Inflammatory macrophage treated with lipopolysaccharide for 4 hours (primary cell): ENCODE data around the gene VTI1A.

Experiments used
- DNase-seq: peaks from one replicate; pipeline ENCODE4 v3.0.0-alpha.2; 2020

VTI1A gene

DNA sequence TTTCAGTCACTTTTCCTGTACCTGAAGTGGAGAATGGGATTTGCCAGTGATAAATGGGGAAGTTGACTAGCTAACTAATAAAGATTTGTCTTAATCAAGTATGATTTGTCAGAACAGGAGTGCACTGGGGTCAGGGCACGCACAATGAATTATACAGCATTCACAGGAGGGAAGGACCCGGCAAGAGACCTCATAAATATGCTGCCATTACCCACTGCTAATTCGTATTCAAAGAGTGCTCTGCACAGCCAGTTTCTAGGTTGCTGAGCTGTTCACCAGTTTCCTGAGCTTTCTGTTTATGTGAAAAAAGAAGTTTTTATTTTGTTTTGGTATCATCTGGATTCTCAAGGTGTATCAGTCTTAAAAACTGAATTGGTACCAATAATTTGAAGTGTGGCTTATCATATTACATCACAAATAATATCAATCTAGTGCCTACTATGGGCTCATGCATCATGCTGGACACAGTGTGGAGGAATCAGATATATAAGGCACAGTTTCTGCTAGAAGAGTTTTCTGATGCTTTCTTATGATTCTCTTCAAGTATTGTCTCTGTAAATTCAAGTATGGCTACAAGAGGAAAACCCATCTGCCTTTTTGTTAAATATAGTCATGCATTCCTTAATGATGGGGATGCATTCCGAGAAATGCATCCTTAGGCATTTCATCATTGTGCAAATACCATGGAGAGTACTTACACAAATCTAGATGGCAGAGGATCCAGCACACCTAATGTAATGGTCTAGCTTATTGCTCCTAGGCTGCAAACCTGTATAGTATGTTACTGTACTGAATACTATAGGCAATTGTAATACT is 202.2 kb downstream of the VTI1A start:
- no peak for DNase-seq

- DNase-seq, result no peak
These were observed 202.8 kb downstream of the VTI1A start for GRCh38 chr10:112649822-112650152.

GRCh38 chr10:112650588-112651030 is 203.6 kb downstream of the VTI1A start:
- DNase-seq, result no peak

DNA sequence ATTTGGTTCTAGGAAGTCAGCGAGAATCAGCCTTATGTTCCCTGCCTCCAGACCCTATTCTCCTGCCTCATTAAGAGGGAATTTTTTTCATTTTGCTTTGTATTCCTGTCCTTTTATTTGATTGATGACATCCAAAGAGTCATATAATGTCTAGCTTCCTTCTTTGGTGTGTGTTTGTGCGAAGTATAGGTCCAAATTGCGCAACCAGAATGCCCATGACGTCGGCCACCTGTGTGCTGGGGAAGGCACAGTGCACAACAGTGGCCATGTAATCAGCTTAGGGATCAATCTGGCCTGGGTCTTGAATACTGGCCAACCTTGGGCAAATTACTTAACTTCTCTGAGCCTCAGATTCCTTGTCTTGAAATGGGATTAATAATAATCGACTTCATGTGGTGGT is 206.2 kb downstream of the VTI1A start:
- no peak for DNase-seq

- DNase-seq, result no peak
These were observed 206.8 kb downstream of the VTI1A start for GRCh38 chr10:112653851-112654250.

- no peak for DNase-seq
These were observed 207.8 kb downstream of the VTI1A start for GRCh38 chr10:112654794-112655193.

GRCh38 chr10:112655722-112656121 is 208.7 kb downstream of the VTI1A start:
- no peak for DNase-seq

DNA sequence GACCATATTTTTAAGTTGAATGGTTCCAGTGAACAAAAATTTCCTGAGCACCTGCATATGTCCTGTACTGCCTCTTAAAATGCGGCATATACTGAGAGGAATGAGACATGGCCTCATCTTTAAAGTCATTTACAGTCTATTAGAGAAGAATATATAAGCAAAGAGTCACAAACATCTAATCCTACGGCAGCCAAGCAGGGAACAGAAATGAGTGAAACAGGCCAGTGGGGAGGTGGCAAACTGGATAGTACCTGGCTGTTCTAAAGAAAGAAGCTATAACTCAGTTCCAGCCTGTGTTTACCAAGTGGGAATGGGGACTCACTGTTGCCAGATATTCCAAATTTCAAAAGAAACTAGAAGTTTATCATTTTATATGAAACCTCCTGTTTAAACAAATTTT is 211.4 kb downstream of the VTI1A start:
- DNase-seq, result no peak

- DNase-seq, result no peak
These were observed 212.1 kb downstream of the VTI1A start for GRCh38 chr10:112658900-112659638.

- DNase-seq, result peak; percentile 91
These were observed 216.5 kb downstream of the VTI1A start for GRCh38 chr10:112663234-112664125.

- DNase-seq, result no peak
These were observed 219.1 kb downstream of the VTI1A start for GRCh38 chr10:112666094-112666493.

- DNase-seq, result no peak
These were observed 223.0 kb downstream of the VTI1A start for GRCh38 chr10:112669989-112670388.

- DNase-seq, result no peak
These were observed 224.7 kb downstream of the VTI1A start for GRCh38 chr10:112671743-112672142.

DNA sequence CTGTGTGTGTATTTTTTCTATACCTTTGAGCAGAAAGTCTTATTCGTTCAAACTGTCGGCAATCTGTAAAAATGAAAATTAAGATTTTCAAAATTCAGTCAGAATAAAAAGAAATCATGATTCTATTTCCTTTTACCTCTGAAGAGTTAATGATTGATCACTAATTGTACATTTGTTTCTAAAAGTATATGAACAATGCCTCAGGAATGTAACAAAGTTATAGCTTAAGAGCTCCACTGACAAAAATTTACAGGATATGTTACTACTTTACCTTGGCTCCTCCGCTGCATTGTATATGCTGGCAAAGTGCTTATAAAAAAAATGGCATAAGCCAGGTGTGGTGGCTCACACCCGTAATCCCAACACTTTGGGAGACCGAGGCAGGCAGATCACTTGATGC is 225.7 kb downstream of the VTI1A start:
- DNase-seq, result no peak

GRCh38 chr10:112675560-112676083 is 228.6 kb downstream of the VTI1A start:
- no peak for DNase-seq

DNA sequence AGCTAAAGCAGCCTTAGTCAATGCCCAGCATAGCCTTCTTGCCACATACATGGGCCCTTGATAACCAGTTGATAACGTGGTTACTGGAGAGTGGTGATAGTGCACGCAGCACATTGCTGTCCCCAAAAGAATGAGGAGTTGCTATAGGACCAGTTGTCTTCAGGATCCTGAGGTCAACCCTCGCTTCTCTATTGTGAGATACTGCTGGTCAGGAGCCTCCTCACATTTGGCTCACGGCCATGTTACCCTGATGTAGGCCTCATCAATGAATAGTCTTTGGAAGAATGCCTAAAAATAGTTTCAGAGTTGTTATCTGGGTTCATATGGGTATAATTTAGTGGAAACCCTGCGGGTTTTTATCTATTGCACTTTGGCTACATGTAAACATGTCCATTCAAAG is 230.7 kb downstream of the VTI1A start:
- no peak for DNase-seq

DNA sequence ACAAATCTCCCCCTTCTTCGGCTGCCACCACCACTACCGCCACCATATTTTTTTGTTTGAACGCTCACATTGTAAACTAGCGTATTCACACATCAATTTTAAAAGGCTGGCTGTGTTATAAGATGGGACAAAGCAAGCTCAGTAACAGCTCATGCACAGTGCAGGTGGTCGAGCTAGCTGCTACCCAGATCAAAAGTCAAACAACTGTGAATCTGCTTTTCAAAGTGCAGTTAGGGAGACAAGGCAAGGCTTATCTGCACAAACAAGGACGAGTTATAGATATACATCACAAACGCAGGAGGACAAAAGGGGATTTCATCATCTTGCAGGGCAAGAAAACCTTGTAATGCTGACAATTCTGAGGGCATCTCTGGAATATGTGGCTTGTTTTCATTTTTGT is 231.6 kb downstream of the VTI1A start:
- DNase-seq, result no peak

DNA sequence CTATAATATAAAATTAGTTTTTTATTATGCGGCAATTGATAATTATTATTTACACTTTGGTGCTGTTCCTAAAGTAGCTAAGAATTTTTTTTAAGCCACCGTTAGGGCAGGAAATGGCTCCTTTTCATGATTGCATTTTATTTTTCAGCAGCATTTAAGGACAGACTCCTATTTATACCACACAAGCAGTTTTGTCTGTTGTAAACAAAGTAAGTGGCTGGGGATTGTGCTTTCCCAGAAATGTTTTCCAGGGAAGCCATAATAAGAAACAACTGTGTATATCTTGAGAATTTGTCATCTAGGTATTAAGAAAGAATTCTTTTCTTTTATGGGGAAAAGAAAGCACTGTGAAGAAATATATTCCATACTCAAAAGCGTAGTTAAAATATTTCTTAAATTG is 232.0 kb downstream of the VTI1A start:
- DNase-seq, result no peak

- no peak for DNase-seq
These were observed 232.4 kb downstream of the VTI1A start for GRCh38 chr10:112679392-112679791.

DNA sequence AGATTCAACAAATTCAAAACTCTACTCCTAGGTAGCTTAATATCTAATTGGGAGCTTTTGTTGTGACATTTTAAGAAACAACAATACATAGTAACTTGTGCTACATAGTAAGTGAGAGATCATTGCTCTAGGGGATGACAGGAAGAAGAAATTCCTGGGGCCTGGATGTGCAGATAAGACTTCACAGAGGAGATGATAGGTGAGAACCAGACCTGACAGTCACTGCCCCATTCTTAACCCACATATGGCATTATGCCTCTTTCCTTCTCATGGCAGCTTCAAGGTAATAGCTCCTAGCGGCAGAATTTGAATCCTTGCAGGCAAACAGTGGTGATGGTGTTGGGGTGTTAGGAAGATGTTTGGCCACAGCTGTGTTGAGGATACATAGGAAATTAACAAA is 233.6 kb downstream of the VTI1A start:
- DNase-seq, result no peak

- DNase-seq, result no peak
These were observed 240.6 kb downstream of the VTI1A start for GRCh38 chr10:112687647-112688046.

DNA sequence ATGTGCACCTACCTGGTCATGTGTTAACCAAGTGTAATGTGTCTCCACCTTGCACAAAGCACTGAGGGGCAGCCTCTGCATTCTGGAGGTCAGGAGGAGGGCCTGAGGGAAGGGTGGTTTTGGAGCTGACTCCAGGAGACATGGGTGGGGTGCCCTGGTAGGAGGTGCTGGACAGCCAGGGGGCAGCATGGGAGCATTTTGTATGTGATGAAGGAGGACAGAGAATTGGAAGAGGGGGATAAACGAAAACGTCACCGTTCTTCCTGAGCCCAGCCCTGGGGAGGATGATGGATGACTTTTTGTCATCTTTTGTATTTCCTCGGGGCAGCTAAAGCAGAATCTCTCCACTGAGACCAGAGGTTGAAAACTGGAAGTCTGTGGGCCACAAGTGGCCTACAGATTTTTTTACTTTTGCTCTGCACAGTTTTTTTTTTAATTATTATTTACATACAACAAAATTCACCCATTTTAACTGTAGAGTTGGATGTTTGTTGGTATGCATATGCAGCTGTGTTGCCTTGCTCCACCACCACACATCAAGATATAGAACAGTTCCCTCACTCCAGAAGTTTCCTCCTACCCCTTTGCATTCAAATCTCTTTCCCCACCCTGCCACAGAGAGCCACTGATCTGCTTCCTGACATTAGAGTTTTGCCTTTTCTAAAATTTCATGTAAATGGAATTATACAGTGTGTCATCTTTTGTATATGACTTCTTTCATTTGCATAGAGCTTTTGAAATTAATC is 242.5 kb downstream of the VTI1A start:
- DNase-seq, result peak; percentile 38
